Endothelial cell of umbilical vein (primary cell): ENCODE results near the gene MYF6. TPM values are rescaled to one million over a fixed set of nuclear protein-coding genes. Genes with fewer than 3 reads are reported as not detected.

Experiments
- BruUV-seq: library from RNA; stranded (reverse); fragments of 400-500 nt; replicated peaks from 2 replicates; lab custom pipeline; 2021; lab: Mats Ljungman, UMichigan
- CTCF ChIA-PET: fragments of 300-600, 350-600 bp; sonication (Branson Sonifier 250); formaldehyde crosslinking; loops from one replicate; lab custom pipeline; 2021; ENCODE audit warnings: antibody characterized with exemption, inconsistent platforms; lab: Charles Lee
- POLR2A ChIA-PET: fragments of 300-600, 350-600 bp; sonication (Branson Sonifier 250); formaldehyde crosslinking; loops from one replicate; lab custom pipeline; 2021; ENCODE audit warnings: antibody characterized with exemption, inconsistent platforms; lab: Charles Lee
- DNase-seq: peaks from one replicate; pipeline ENCODE4 v3.0.0-alpha.2; 2011; ENCODE audit warnings: low read depth, low spot score
- FAIRE-seq: peaks from 2 replicates; lab custom pipeline; 2011; peaks lifted over from hg19 to GRCh38; lab: Jason Lieb, UNC
- H2AFZ ChIP-seq: 2 replicates; pipeline ENCODE4 v1.6.0; 2012; ENCODE audit warnings: low read depth, low read length, control low read depth, inconsistent platforms
- H3K27ac ChIP-seq: 2 replicates; pipeline ENCODE4 v1.5.1; 2011; ENCODE audit warnings: low read depth, mild to moderate bottlenecking, control low read depth, low read length, moderate library complexity; ENCODE audit not compliant: insufficient read depth
- H3K27me3 ChIP-seq, 2 experiments: 2 replicates each; pipeline versions ENCODE4 v1.6.0 to v1.6.1; 2011; ENCODE audit warnings: low read length in 2 of 2, mixed read lengths in 1 of 2; ENCODE audit not compliant: control insufficient read depth in 2 of 2, insufficient read depth in 2 of 2
- H3K36me3 ChIP-seq, 2 experiments: 2 replicates in 1 of 2; 3 replicates in 1 of 2; pipeline ENCODE4 v1.5.1; 2011; ENCODE audit warnings: low read length in 2 of 2, mild to moderate bottlenecking in 1 of 2, moderate library complexity in 1 of 2; ENCODE audit not compliant: control insufficient read depth in 2 of 2, insufficient read depth in 2 of 2; ENCODE audit errors: extremely low read depth in 1 of 2
- H3K4me1 ChIP-seq: 3 replicates; pipeline ENCODE4 v1.5.1; 2011; ENCODE audit warnings: mild to moderate bottlenecking, low read length; ENCODE audit not compliant: control insufficient read depth, insufficient read depth; ENCODE audit errors: extremely low read depth
- H3K4me2 ChIP-seq: 2 replicates; pipeline ENCODE4 v1.6.1; 2011; ENCODE audit warnings: low read length, control low read depth, mixed read lengths; ENCODE audit not compliant: insufficient read depth
- H3K4me3 ChIP-seq, 3 experiments: fragments of 200-600 bp in 1 of 3; sonication (generic), shearing (Covaris generic) in 1 of 3; replicated peaks in 1 of 3; 2 replicates each; pipeline ENCODE4 v1.5.1; 2011 to 2016; ENCODE audit warnings: control low read depth in 3 of 3, low read length in 3 of 3, mild to moderate bottlenecking in 2 of 3, inconsistent platforms in 1 of 3, low read depth in 1 of 3, moderate library complexity in 1 of 3; ENCODE audit not compliant: insufficient read depth in 1 of 3
- H3K79me2 ChIP-seq: 2 replicates; pipeline ENCODE4 v1.6.0; 2012; ENCODE audit warnings: low read length, inconsistent platforms; ENCODE audit not compliant: control insufficient read depth, insufficient read depth
- H3K9ac ChIP-seq: replicated peaks from 2 replicates; pipeline ENCODE3; 2011; ENCODE audit warnings: low read length, control low read depth; ENCODE audit not compliant: insufficient read depth; ENCODE audit errors: extremely low read depth
- H3K9me1 ChIP-seq: replicated peaks from 3 replicates; pipeline ENCODE4 v1.6.0; 2011; ENCODE audit warnings: mild to moderate bottlenecking, low read length; ENCODE audit not compliant: control insufficient read depth, insufficient read depth; ENCODE audit errors: extremely low read depth
- H3K9me3 ChIP-seq: replicated peaks from 2 replicates; pipeline ENCODE4 v1.5.1; 2012; ENCODE audit warnings: low read length, inconsistent platforms; ENCODE audit not compliant: control insufficient read depth, insufficient read depth
- H4K20me1 ChIP-seq: replicated peaks from 2 replicates; pipeline ENCODE3; 2011; ENCODE audit warnings: mild to moderate bottlenecking, low read length; ENCODE audit not compliant: control insufficient read depth, insufficient read depth; ENCODE audit errors: extremely low read depth
- EZH2 ChIP-seq: IDR thresholded peaks from 2 replicates; pipeline ENCODE4 v1.6.1; 2012; ENCODE audit warnings: borderline replicate concordance, low read depth, mild to moderate bottlenecking, moderate library complexity, low read length, inconsistent platforms; ENCODE audit not compliant: severe bottlenecking
- FOS ChIP-seq: IDR thresholded peaks from 2 replicates; pipeline ENCODE4 v1.6.1; 2011; ENCODE audit warnings: mild to moderate bottlenecking, low read length, moderate library complexity, borderline replicate concordance; ENCODE audit not compliant: insufficient read depth
- GATA2 ChIP-seq: IDR thresholded peaks from 2 replicates; pipeline ENCODE4 v1.7.0; 2011; ENCODE audit warnings: low read depth, mild to moderate bottlenecking, moderate library complexity, mixed read lengths, low read length; ENCODE audit not compliant: insufficient read length, insufficient read depth
- JUN ChIP-seq: IDR thresholded peaks from 2 replicates; pipeline ENCODE4 v1.6.1; 2011; ENCODE audit warnings: borderline replicate concordance, low read depth; ENCODE audit not compliant: insufficient read length, insufficient read depth
- MAX ChIP-seq: IDR thresholded peaks from 2 replicates; pipeline ENCODE4 v1.6.1; 2011; ENCODE audit not compliant: insufficient read depth, insufficient read length
- MYC ChIP-seq: IDR thresholded peaks from one replicate; pipeline ENCODE4 v1.6.1; 2011; ENCODE audit warnings: mild to moderate bottlenecking, low read depth, low read length
- POLR2A ChIP-seq: IDR thresholded peaks from 2 replicates; pipeline ENCODE4 v1.6.1; 2012; ENCODE audit warnings: low read depth, mild to moderate bottlenecking, control low read depth, low read length
- POLR2AphosphoS5 ChIP-seq: IDR thresholded peaks from 2 replicates; pipeline ENCODE4 v1.6.1; 2012; ENCODE audit warnings: low read depth, mild to moderate bottlenecking, control low read depth, low read length, moderate library complexity; ENCODE audit not compliant: insufficient read depth
- dilution Hi-C: fragments of 300-500 bp; cut with MboI; formaldehyde crosslinking; loops from one replicate; pipeline ENCODE4 v1.15.0; 2019; ENCODE audit warnings: low sequenced_read_pairs; ENCODE audit not compliant: extremely low pct_ligation_motif_present
- intact Hi-C: fragments of 100-400 bp; cut with micrococcal nuclease; formaldehyde crosslinking; loops from one replicate; pipeline ENCODE4 v1.10.0; 2022
- polyA plus RNA-seq, 4 experiments: library from polyadenylated mRNA; depleted of rRNA in 3 of 4; stranded (reverse) in 3 of 4; unstranded in 1 of 4; fragments of >200 nt; gene quantifications; 2 replicates each; pipeline versions ENCODE4 v1.2.1 to v1.2.3, GENCODE V29; 2011 to 2012; ENCODE audit warnings: missing spikeins in 1 of 4
- total RNA-seq: library from RNA; stranded (reverse); gene quantifications from 2 replicates; pipeline ENCODE4 v1.2.3, GENCODE V29; 2021
- TF ChIP-seq, protein P1 (sequence below), 2 donors: IDR thresholded peaks; 1 replicate in 1 of 2; 2 replicates in 1 of 2; pipeline ENCODE4 v1.5.1; 2011; ENCODE audit warnings: low read length in 2 of 2, mild to moderate bottlenecking in 2 of 2, moderate library complexity in 2 of 2, control low read depth in 1 of 2, inconsistent platforms in 1 of 2, low read depth in 1 of 2; ENCODE audit not compliant: insufficient read depth in 1 of 2; ENCODE audit errors: extremely low read depth in 1 of 2

MYF6 gene
- total and polyA plus RNA-seq, 2 donors (not counting 3 experiments of a cell fraction or from before 2014, with no cell fraction given): not detected

DNA sequence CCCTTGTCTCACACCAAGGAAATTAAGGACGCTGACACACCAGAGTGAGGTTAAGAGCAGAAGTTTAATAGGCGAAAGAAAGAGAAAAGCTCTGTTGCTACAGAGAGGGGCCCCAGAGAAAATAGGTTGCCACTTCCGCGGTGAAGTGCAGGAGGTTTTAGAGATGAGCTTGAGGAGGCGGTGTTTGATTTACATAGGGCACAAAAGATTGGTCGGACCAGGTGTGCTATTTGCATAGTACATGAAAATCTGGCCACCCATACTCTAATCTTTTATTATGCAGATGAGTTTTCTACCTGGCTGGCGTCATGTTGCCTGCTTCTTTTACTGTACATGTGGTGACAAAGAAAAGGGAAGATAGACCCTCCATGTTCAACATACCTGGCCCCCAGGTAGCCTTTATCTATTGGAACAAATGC lies 23.3 kb upstream of the MYF6 start:
- DNase-seq (no peak), FAIRE-seq (no peak)
- Histone ChIP-seq H3K27ac (no peak overlapping the region), H3K9me3 (no peaks in the 10 kb centered on the region), H3K4me3 (no peak overlapping the region), H3K4me1 (no peaks in the 10 kb centered on the region), H2AFZ (no peak overlapping the region), H3K9me1 (no peaks in the 10 kb centered on the region), H4K20me1 (no peaks in the 10 kb centered on the region), H3K4me2 (no peak overlapping the region), H3K36me3 (no peaks in the 10 kb centered on the region), H3K27me3 (no peaks in the 10 kb centered on the region), H3K9ac (no peak overlapping the region), H3K79me2 (no peaks in the 10 kb centered on the region)
- ChIA-PET POLR2A (no interaction called here), CTCF (no interaction called here)
- intact Hi-C loops: no loop called here
- BruUV-seq: no TSS peak
- TF ChIP-seq POLR2A (no peak), FOS (no peak), MAX (no peak), EZH2 (no peak), POLR2AphosphoS5 (no peak), MYC (no peak), JUN (no peak), GATA2 (no peak)
- TF ChIP-seq, protein P1, sequence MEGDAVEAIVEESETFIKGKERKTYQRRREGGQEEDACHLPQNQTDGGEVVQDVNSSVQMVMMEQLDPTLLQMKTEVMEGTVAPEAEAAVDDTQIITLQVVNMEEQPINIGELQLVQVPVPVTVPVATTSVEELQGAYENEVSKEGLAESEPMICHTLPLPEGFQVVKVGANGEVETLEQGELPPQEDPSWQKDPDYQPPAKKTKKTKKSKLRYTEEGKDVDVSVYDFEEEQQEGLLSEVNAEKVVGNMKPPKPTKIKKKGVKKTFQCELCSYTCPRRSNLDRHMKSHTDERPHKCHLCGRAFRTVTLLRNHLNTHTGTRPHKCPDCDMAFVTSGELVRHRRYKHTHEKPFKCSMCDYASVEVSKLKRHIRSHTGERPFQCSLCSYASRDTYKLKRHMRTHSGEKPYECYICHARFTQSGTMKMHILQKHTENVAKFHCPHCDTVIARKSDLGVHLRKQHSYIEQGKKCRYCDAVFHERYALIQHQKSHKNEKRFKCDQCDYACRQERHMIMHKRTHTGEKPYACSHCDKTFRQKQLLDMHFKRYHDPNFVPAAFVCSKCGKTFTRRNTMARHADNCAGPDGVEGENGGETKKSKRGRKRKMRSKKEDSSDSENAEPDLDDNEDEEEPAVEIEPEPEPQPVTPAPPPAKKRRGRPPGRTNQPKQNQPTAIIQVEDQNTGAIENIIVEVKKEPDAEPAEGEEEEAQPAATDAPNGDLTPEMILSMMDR (IDR thresholded peaks at IDR 0.05; ENCODE audit: extremely low read depth in 1 of 2, insufficient read depth in 1 of 2, low read depth in 1 of 2, low read length in 2 of 2): no peak
- dilution Hi-C loops: no loop called here
